Activated T-helper 1 cell treated with anti-CD3 and anti-CD28 coated beads, Interleukin-2, amount 50 U/mL, for 16 hours (primary cell): ENCODE measurements around the gene PFKP.
"Not testable (repeated sequence)": the region's sequence is repeated elsewhere in the genome, so short reads cannot be mapped to it uniquely, and the experiment has no call there.

Experiments used
- DNase-seq, 2 donors: peaks; one replicate each; pipeline ENCODE4 v3.0.0-alpha.2; 2020; ENCODE audit warnings: low read depth in 1 of 2, low spot score in 1 of 2

Gene PFKP

DNA sequence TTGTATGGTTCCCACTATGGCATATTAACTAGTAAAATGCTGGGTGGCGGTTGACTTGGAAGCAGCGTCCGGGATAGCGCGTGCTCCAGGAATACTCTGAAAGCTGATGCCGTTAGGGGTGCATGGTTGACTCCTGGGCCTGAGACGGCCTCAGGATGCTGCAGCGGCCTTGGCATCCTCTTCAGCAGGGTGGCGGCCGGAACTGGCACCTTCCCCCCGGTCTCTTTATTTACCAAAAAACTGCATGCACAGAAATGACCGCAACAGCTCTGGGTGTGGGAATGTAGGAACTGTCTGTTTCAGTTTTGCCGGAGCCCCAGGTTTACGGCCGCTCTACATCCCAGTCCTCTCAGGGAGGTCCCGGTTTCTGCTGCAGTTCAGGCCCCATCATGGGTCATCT is 28.8 kb downstream of the PFKP start:
- no peak for DNase-seq

DNA sequence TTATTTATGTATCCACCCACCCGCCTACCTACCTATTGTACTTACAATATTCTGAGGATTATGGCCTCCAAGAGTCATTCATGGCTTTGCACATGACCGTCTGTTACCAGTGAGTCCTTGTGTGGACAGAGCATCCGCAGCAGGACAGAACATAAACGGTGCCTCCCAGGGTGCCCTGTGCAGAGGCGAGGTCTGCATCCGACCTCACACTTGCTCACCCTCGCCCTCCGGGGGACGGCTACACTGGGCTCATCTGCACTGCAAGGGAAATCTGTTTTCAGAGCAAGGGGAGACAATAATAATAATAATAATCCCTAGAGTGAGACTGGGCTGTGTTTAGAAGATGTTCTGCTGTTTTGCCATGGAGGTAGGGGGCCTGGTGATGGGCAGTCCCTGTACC is 29.8 kb downstream of the PFKP start:
- no peak for DNase-seq

DNA sequence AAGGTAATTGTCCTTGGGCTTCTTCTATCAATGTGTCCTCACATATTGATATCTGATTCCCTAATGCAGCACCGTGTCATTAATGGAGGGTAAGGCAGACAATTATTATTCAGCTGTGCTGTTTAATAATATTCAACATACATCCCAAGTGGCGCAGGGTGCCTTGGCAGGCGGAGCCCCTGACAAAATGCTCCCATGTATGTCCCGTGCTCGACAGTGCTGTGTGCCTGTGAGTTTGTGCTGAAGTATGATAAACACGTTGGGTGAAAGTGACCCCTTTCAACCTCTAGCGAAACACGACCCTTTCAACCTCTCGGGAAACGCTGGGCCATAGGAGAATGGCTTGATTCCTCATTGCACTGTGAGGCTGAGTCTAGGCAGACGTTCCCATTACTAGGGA is 31.3 kb downstream of the PFKP start:
- DNase-seq, result no peak

DNA sequence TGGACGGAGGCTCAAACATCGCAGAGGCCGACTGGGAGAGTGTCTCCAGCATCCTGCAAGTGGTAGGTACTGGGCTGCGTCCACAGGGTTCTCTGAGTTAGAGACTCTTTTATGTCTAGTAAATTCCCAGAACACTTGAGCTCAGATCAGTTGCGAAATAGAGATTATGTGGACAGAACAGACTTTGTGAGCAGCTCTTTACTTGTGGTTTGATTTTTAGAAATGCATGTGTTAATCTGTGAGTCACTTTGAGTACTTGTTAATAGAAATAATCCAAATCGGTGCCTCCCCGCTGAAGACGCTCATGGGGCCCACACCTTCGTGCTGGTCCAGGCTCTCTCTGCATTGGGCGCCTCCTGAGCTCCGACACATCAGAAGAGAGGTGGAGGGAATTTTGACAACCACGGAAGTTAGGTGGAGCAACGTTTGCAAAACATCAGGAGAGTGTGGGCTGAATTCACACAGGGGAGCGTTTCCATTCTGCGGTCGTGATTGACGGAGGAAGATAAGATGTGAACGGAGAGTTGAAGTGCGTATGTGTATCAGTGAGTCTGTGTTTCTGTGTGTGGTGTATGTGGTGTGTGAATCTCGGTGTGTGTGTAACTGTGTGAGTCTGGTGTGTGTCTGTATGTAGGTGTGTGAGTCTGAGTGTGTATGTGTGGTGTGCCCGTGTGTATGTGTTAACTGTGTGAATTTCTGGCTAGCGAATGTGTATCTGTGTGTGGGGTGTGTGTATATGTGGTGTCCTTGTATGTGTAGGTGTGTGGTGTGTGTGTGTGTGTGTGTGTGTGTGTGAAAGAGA is 32.1 kb downstream of the PFKP start:
- no peak for DNase-seq

DNA sequence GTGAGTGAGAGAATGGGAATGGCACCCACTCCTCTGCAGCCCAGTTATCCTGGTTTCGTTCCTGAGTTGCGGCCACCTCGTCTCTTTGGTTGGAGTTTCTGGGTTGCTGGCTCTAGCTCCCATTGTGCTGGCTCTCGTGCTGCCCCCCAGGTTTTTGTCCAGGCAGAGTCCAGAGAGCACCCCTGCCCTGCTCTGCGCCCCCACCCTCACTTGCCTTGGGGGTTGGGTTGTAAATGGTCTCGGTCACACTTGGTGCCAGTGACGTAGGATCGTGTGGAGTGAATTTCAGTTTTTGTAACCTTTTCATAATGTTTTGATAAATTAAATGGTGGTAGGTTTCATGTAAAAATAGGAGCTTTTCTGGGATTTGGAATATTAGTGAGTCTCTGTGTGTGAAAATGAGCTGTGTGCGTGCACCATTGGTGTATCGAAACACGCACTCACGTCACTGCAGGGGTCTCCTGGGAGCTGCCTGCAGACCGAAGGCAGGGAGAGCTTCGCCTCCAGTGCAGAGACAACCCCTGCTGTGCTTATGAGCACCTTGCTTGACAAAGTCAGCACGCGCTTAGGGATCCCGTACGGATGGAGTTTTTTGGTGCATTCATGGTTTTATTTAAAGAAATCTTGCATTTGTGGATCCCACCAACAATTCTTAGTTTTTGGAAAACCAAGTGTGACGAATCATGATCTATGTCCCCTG is 32.9 kb downstream of the PFKP start:
- no peak for DNase-seq

DNA sequence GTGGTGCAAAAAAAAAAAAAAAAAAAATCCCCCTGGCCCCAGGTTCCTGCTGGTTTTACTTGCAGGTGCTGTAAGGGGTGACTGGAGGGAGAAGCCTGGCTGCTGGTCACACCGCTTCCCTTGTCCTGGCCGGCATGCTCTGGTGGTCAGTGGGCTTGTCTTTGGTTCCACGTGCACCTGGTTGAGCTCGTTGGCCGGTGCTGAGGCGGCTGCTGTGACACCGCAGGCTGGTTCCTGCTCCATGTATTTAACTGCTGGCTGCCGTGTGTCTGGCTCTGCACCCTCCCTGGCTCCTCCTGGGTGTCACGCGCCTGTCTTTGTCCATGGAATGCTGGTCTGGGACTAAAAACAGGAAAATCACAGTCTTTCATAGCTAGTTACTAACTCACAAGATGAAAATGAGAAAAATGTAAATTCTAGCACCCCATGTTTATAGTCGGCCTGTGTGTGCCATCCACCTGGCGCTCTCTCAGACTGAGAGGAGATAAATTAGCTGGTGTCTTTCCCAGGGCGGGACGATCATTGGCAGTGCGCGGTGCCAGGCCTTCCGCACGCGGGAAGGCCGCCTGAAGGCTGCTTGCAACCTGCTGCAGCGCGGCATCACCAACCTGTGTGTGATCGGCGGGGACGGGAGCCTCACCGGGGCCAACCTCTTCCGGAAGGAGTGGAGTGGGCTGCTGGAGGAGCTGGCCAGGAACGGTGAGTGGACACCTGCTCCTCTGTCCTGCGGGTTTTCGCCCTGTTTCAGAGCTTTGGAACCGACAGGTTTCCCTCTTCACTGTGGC is 33.7 kb downstream of the PFKP start:
- DNase-seq, result no peak

DNA sequence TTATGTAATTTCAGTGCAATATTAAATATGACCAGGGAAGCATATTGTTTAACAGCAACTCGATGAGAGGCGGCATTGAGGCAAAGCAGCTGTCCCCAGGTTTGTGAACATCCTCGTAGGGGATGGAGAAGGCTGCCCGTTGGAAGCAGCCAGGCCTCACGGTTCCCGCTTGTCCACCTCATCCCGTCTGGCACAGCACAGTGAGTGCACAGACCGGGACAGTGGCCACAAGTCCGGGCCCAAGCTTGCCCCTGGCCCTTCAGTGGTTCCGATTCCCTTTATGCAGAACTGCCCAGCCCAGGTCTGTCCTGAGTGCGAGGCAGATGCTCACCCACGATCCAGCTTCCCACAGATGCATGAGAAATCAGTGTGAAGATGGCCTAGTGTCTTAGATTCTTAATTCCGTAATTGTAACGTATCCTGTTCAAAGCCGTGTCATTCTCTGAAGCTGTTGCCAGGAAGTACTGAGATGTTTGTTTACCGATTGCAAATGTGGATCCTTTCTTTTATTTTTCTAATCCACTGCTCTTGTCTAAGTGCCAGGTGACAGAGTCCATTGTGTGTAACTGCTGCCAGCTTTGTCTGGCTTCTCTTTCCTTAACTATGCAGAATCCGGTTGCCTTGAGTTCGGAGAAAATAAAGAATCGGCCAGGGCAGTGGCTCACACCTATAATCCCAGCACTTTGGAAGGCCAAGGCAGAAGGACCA is 35.5 kb downstream of the PFKP start:
- DNase-seq, result no peak

DNA sequence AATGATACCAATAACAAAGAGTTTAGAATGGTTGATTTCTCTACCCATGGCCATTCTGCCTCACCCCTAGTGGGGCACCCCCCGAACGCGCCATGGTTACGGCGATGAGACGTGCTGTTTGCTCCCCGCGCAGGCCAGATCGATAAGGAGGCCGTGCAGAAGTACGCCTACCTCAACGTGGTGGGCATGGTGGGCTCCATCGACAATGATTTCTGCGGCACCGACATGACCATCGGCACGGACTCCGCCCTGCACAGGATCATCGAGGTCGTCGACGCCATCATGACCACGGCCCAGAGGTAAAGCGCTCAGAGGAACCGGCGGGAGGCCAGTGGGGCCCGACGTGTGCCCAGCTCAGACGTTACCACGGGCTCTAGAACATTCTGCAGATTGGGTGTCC is 36.3 kb downstream of the PFKP start:
- DNase-seq, result no peak

DNA sequence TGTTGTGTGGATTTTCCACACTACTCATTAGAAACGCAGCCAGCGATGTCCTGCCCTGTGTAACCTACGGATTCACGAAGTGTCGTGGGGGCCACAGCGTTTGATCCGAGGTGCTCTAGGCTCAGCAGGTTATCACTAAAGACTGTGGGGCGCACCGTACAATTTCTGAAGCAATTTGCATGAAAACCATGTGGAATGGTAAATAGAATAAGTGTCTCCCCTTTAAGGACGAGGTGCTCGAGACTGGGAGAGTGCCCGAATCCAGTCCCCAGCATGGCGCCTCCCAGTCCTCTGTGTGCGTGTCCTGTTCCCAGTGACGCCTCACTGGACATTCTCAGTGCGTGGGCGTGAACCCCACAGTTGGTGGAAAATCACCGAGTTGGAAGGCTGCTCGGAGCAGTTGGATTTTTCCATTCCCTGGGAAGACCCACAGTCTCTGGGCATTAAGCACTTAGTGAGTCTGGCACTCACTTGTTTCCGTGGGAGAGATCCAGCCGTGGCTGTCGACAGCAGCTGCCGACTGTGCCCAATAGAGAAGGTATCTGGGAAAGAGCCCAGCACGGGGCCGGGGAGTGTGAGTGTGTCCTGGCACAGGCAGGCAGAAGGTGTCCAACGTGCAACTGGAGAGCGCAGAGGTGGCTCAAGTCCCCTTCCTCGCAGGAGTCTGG is 37.0 kb downstream of the PFKP start:
- no peak for DNase-seq

DNA sequence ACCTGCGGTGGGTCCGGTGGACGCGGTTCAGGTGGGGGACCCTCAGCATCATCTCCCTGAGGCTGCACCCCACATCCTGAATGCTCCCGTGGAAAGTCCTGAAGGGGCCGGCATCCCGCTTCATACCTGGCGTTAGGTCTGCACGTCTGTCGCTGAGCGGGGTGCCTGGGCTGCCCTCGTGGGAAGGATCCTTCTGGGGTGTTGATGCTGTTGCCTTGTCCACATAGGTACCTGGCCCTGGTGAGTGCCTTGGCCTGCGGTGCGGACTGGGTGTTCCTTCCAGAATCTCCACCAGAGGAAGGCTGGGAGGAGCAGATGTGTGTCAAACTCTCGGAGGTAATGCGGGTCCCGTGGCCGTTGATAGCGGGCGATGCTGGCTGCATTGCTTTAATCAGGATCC is 37.8 kb downstream of the PFKP start:
- DNase-seq, result no peak

DNA sequence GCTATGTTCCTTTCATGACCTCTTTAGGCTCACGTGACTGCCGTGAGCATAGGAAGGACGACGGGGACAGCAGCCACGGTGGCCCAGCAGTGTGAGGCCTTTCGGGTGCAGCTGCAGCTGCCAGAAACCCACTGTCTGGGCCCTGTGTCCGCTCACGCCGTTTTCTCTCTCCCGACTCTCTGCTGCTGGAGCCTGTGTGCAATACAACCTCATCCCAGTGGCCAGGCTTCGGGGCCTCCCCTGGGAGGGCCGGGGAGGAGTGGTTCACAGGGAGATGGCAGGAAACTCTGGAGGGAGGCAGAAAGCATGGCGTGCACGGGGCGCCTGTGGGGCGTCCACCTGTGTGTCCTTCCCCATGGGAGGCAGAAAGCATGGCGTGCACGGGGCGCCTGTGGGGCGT is 38.6 kb downstream of the PFKP start:
- no peak for DNase-seq

DNA sequence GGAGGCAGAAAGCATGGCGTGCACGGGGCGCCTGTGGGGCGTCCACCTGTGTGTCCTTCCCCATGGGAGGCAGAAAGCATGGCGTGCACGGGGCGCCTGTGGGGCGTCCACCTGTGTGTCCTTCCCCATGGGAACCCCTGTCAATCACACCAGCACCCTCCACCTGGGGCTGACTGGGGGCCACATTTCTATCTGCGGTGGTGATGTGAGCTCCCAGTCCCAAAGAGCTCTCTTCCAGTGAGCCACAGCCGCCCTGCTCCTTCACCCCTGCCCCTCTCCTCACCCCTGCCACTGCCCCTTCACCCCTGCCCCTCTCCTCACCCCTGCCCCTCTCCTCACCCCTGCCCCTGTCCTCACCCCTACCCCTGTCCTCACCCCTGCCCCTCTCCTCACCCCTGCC is 39.0 kb downstream of the PFKP start:
- not testable (repeated sequence) for DNase-seq

DNA sequence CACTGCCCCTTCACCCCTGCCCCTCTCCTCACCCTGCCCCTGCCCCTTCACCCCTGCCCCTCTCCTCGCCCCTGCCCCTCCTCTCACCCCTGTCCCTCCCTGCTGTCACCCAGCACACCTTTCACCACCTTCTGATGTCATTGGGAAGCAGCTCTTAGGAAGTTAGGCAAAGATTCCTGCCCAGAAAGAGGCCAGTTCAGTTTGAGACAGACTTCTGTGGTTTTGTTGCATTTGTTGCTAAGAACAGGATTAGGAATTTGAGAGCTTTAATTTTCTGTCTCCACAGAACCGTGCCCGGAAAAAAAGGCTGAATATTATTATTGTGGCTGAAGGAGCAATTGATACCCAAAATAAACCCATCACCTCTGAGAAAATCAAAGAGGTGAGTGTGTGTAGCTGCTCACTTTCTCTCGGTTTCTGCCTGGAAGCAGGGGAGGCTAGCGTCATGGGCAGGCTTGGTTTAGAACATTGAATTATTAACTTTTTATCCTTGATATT is 39.6 kb downstream of the PFKP start:
- DNase-seq, result no peak

DNA sequence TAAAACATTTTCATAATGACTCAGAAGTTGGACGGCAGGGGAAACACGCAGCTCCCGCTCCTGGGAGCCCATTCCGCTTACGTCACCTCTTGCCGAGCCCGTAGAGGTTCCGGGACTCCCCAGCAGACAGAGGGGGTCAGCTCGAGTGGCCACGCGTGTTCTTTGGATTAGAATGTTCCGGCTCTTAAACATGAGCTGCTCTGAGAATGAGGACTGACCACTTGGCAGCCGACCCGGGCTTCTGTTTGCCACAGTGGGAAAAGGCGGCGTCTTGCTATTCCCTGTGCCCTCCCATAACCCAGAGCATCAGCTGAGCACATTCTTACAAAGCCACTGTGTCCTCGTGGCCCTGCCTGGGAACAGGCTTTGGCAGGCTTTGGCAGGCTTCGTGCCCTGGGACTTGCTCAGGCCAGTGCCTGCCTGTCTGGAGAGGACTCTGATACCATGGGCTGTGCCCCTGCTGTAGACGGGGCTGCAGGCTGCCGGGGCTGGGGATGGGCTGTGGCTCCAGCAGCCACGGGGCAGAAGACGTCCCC is 40.1 kb downstream of the PFKP start:
- no peak for DNase-seq

DNA sequence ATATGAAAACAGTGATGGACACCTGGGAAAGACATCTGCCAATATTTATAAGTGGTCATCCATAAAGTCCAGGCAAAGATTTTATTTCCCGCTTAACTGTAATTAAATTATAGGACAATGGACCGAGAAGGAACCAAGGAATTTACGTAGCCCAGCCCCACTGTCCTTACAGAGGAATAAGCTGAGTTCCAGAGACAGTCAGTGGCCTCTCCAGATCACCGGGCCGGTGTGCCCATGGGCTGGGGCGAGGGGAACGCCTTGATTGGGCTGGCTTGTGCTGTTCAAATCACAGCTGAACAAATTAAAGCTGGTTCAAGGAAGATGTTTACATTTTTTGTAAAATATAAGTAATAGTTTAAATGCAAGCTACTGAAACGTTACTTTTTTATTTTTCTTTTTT is 40.7 kb downstream of the PFKP start:
- DNase-seq, result no peak

DNA sequence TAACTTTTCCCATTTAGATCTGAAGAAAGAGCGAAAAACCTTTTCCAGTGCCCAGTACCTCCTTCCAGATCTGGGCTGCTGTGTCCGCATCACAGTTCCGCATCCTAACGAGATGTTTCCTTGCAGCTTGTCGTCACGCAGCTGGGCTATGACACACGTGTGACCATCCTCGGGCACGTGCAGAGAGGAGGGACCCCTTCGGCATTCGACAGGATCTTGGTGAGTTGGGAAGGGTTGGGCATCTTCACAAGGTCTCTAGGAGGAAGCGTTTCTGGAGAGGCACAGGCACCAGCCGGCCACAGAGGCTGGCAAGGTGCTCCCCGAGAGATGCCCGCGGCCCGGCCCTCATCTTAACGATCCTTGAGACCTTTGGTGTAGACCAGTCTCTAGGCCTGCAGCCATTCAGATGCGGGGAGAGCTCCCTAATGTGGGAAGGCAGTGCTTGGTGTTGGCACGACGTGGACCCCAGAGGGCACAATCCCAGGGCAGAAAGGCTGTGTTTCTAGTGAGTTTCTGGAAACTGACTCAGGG is 41.3 kb downstream of the PFKP start:
- no peak for DNase-seq

DNA sequence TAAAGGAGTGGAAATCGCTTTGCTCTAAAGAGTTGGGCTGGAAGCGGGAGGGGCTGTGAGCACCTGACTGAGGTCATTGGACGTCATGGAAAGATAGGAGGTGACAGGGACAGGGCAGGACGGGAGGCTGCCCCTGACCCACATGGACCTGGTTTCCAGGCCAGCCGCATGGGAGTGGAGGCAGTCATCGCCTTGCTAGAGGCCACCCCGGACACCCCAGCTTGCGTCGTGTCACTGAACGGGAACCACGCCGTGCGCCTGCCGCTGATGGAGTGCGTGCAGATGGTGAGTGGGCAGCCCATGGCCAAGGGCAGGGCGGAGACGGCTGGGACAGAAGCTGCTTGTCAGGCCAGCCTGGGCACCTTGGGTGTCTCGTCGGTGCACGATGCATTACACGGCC is 41.8 kb downstream of the PFKP start:
- DNase-seq, result no peak

DNA sequence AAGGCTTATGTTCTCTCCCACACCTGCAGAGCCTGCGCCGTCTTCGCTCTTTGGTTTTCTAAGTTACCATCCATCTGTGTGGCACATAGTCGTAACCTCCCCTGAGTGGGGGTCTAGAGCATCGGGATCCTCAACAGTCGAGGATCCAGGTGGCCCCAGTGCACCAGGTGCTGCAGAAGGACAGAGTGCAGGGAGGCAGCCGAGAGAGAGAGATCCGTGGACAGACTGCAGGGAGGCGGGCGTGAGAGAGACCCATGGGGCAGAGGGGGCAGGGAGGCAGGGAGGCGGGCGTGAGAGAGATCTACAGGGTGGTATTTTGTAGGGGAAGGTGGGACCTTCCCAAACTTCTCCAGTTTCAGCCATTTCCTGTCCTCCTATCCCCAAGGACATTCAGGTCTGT is 42.3 kb downstream of the PFKP start:
- no peak for DNase-seq

DNA sequence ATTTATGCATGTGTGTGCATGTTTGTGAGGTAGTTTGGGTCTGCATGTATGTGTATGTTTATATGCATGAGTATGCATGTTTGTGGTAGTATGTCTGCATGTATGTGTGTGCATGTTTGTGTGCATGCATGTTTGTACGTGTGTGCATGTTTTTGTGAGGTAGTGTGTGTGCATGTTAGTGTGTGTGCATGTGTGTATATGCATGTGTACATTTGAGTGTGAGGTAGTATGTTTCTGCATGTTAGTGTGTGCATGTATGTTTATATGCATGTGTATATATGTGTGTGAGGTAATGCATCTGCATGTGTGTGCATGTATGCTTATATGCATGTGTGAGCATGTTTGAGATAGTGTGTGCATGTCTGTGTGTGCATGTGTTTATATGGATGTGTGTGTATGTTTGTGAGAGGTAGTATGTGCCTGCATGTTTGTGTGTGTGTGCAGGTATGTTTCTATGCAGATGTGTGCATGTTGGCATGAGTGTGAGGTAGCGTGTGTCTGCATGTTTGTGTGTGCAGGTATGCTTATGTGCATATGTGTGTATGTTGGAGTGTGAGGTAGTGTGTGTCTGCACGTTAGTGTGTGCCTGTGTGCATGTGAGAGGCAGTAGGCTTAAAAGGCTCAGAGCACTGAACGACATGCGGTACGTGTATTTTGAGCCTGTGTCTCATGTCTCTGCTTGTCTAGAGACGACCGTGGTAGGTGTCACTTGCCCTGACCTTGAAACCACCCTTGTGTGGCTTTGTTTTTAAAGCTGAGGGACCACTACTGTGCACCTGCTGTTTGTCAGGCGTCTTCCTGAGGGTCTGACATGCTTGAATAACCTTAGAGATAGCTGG is 43.7 kb downstream of the PFKP start:
- DNase-seq, result no peak
